Measurements from ENCODE around the gene NEURL2. TPM values are rescaled to one million over a fixed set of nuclear protein-coding genes. Genes with fewer than 3 reads are reported as not detected.

Gene NEURL2
- 0.82 to 1.8 TPM (median 1.5 TPM) in 5 replicates for total RNA-seq (2022; extraction: Qiagen RNA extraction)

GRCh38 chr20:45890985-45891983 is at the start of gene NEURL2, which contains the start of gene CTSA:
Gene NEURL2 (minus strand): TSS chr20:45891208. CDS start chr20:45890991, 217 bp downstream.
Gene CTSA (plus strand): TSS chr20:45891335. CDS start chr20:45891569, 234 bp downstream.

GRCh38 chr20:45934586-45935415 is 43.8 kb upstream of the NEURL2 start, which contains the start of gene PCIF1:
Gene PCIF1 (plus strand): TSS chr20:45934683. CDS start chr20:45939000, 4,317 bp downstream.

GRCh38 chr20:45911486-45912343 is 20.7 kb upstream of the NEURL2 start, which contains the start of gene PLTP:
Gene PLTP (minus strand): TSS chr20:45912155. CDS start chr20:45911452, 703 bp downstream.

GRCh38 chr20:45887346-45887715 is 3.7 kb downstream of the NEURL2 start, which contains the start of gene SPATA25:
Gene SPATA25 (minus strand): TSS chr20:45887622. CDS start chr20:45887590, 32 bp downstream.

GRCh38 chr20:45880988-45881788 is 9.8 kb downstream of the NEURL2 start, which contains the start of gene ZSWIM1:
Gene ZSWIM1 (plus strand): TSS chr20:45881227. CDS start chr20:45882593, 1,366 bp downstream.

GRCh38 chr20:45857114-45857881 is 33.7 kb downstream of the NEURL2 start, which contains the start of the genes ACOT8 and ZSWIM3:
Gene ACOT8 (minus strand): TSS chr20:45857392. CDS start chr20:45857315, 77 bp downstream.
Gene ZSWIM3 (plus strand): TSS chr20:45857614. CDS start chr20:45857826, 212 bp downstream.

Other genes starting within 250 kb of the NEURL2 start
- not detected in 5 replicates for gene WFDC11, start 221.0 kb downstream of the NEURL2 start, total RNA-seq (2022; extraction: Qiagen RNA extraction)
- gene WFDC13, start 189.2 kb downstream of the NEURL2 start, total RNA-seq (2022; extraction: Qiagen RNA extraction): not detected in 5 replicates
- not detected in 5 replicates for gene WFDC10B, start 186.2 kb downstream of the NEURL2 start, total RNA-seq (2022; extraction: Qiagen RNA extraction)
- not detected in 5 replicates for gene SPINT4, start 168.9 kb downstream of the NEURL2 start, total RNA-seq (2022; extraction: Qiagen RNA extraction)
- 0.18 to 0.50 TPM in 2 of 5 replicates, not detected in the others for gene WFDC3, start 99.3 kb downstream of the NEURL2 start, total RNA-seq (2022; extraction: Qiagen RNA extraction)
- gene DNTTIP1, start 99.3 kb downstream of the NEURL2 start, total RNA-seq (2022; extraction: Qiagen RNA extraction): 30.7 to 37.1 TPM (median 36.3 TPM) in 5 replicates
- 232 to 256 TPM (median 248 TPM) in 5 replicates for gene UBE2C, start 78.6 kb downstream of the NEURL2 start, total RNA-seq (2022; extraction: Qiagen RNA extraction)
- 0.13 to 0.35 TPM (median 0.24 TPM) in 3 of 5 replicates, not detected in the others for gene TNNC2, start 63.9 kb downstream of the NEURL2 start, total RNA-seq (2022; extraction: Qiagen RNA extraction)
- 8.6 to 11.7 TPM (median 11.0 TPM) in 5 replicates for gene SNX21, start 57.4 kb downstream of the NEURL2 start, total RNA-seq (2022; extraction: Qiagen RNA extraction)
- 13.9 to 22.6 TPM (median 20.1 TPM) in 5 replicates for gene ACOT8, start 33.8 kb downstream of the NEURL2 start, total RNA-seq (2022; extraction: Qiagen RNA extraction)
- gene ZSWIM3, start 33.6 kb downstream of the NEURL2 start, total RNA-seq (2022; extraction: Qiagen RNA extraction): 1.4 to 2.1 TPM (median 1.4 TPM) in 5 replicates
- 5.1 to 6.7 TPM (median 6.0 TPM) in 5 replicates for gene ZSWIM1, start 10.0 kb downstream of the NEURL2 start, total RNA-seq (2022; extraction: Qiagen RNA extraction)
- 0.25 to 0.92 TPM (median 0.39 TPM) in 5 replicates for gene SPATA25, start 3.6 kb downstream of the NEURL2 start, total RNA-seq (2022; extraction: Qiagen RNA extraction)
- 103 to 131 TPM (median 124 TPM) in 5 replicates for gene CTSA, start 127 bp upstream of the NEURL2 start, total RNA-seq (2022; extraction: Qiagen RNA extraction)
- gene PLTP, start 20.9 kb upstream of the NEURL2 start, total RNA-seq (2022; extraction: Qiagen RNA extraction): 1.3 to 1.9 TPM (median 1.8 TPM) in 5 replicates
- gene PCIF1, start 43.5 kb upstream of the NEURL2 start, total RNA-seq (2022; extraction: Qiagen RNA extraction): 26.5 to 39.4 TPM (median 34.3 TPM) in 5 replicates
- 7.0 to 10.4 TPM (median 9.8 TPM) in 5 replicates for gene ZNF335, start 81.0 kb upstream of the NEURL2 start, total RNA-seq (2022; extraction: Qiagen RNA extraction)
- 0.47 to 0.62 TPM (median 0.61 TPM) in 5 replicates for gene MMP9, start 117.7 kb upstream of the NEURL2 start, total RNA-seq (2022; extraction: Qiagen RNA extraction)
- gene SLC12A5, start 138.0 kb upstream of the NEURL2 start, total RNA-seq (2022; extraction: Qiagen RNA extraction): 11.6 to 17.1 TPM (median 15.1 TPM) in 5 replicates
- gene NCOA5, start 198.8 kb upstream of the NEURL2 start, total RNA-seq (2022; extraction: Qiagen RNA extraction): 20.8 to 23.4 TPM (median 21.4 TPM) in 5 replicates
- gene CD40, start 227.1 kb upstream of the NEURL2 start, total RNA-seq (2022; extraction: Qiagen RNA extraction): 3.4 to 5.3 TPM (median 4.8 TPM) in 5 replicates